A172 (cell line): Measurements from ENCODE around the gene OPCML. TPM values are rescaled to one million over a fixed set of nuclear protein-coding genes. Genes with fewer than 3 reads are reported as not detected.

Source experiments
- DNase-seq: peaks from one replicate; pipeline ENCODE4 v3.0.0-alpha.2; 2015; ENCODE audit warnings: low spot score
- total RNA-seq: library from RNA; depleted of rRNA; stranded (reverse); fragments of >200 nt; shearing (Covaris generic); gene quantifications from 2 replicates; pipeline ENCODE4 v1.2.3, GENCODE V29; 2014

The OPCML gene
- total RNA-seq, 1 experiment from 2014 or later: not detected

DNA sequence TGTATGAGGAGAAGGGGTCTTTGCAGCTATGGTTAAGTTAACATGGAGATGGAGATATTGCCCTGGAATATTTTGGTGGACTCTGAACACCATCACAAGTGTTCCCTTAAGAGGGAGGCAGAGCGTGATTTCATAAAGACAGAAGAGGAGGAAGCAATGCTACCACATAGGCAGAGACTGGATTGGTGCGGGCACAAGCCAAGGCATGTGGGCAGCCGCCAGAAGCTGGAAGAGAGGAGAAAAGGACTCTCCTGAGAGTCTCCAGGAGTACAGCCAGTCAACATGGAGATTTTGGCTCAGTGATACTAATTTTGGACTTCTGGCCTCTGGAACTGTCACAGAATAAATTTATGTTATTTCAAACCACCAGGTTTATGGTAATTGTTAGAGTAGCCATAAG is 231.6 kb downstream of the OPCML start:
- DNase-seq: no peak

GRCh38 chr11:133291780-133292179 is 240.5 kb downstream of the OPCML start:
- no peak for DNase-seq

- no peak for DNase-seq
These were observed 246.9 kb downstream of the OPCML start for GRCh38 chr11:133285359-133285758.

GRCh38 chr11:133284156-133284555 is 248.1 kb downstream of the OPCML start:
- no peak for DNase-seq

GRCh38 chr11:133277886-133278285 is 254.4 kb downstream of the OPCML start:
- no peak for DNase-seq

GRCh38 chr11:133271871-133272776 is 260.2 kb downstream of the OPCML start:
- no peak for DNase-seq

DNA sequence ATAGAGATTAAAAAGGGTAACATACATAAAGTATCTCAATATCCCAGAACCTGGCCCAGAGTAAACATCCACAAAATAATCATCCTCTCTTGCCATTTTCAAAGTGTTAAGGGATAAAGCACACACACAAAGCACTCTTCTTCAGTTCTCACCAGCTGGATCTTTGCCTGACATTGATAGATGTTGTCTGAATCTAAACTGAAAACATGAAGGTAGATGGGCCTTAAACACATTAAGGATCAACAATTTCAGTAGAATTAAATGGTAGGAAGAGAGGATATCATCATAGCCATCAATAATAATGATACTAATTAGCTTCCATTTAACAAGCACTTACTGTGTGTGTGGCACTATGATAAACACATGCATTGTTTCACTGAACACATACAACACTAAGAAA is 261.1 kb downstream of the OPCML start:
- no peak for DNase-seq

DNA sequence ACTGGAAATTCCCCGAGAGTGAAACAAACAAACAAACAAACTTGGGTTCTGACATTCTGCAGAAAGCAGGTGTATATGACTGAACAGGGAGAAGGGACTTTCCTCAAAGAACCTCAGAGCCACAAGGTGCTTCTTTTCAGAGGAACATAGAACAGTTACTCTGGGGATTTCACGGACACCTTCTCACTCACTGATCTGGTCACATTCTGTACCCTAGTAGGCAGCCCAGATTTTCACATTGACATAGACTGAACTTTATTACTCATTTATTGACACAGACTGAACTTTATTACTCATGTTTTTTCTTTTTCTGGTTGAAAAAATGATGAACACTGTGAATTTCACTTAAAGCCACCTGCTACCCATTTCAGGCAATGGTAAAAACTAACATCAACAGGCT is 263.0 kb downstream of the OPCML start:
- DNase-seq: no peak

DNA sequence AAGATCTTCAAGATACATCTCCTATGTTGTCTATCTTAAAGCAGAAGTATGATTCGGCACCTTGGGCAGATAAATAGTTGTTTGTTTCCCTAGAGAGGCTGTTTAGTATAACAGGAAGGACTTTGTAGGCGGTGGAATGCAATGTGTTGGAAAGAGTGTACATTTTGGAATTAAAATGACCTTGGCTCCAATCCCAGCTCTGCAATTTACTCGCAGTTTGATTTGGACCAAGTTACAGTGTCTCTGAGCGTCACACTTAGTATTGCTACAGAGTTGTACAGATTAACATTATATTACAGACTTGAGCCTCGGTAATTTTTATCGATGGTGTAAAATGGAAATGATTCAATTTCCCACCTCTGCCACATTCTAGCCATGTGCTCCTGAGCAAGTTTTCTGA is 265.3 kb downstream of the OPCML start:
- DNase-seq: no peak

DNA sequence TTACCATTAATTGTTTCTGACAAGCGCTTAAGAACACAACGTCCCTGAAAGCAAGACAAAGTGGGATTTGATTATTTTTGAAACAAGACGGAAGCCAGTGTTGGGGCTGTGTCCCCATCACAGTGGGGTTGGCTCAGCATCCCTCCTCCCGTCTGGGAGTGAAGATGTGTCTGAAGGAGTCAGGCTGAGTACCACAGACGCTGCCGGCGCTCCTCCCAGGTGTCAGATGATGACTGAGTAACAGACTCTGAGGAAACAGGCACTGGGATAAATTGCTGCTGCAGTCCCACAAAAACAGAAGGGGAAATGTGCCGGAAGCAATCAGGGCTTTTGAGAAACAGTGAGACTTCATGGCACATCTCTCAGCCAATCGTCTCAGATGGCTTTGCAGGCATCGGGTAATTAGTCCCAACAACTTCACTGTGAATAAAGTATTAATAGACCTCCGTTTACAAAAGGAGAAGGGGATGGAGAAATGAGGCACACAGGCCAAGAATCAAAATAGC is 266.7 kb downstream of the OPCML start:
- no peak for DNase-seq

DNA sequence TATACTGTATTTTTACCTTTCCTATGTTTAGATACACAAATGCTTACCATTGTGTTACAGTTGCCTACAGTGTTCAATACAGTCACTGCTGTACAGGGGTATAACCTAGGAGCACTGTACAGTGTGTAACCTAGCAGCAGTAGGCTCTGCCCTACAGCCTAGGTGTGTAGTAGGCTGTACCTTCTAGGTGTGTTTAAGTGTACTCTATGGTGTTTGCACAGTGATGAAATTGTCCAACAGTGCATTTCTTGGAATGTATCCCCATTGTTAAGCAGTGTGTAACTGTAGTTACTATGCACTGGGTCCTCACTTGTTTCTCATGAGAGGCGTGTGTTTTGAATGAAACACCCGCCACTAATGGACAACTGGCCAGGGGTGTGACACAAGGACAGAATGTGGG is 269.0 kb downstream of the OPCML start:
- no peak for DNase-seq

DNA sequence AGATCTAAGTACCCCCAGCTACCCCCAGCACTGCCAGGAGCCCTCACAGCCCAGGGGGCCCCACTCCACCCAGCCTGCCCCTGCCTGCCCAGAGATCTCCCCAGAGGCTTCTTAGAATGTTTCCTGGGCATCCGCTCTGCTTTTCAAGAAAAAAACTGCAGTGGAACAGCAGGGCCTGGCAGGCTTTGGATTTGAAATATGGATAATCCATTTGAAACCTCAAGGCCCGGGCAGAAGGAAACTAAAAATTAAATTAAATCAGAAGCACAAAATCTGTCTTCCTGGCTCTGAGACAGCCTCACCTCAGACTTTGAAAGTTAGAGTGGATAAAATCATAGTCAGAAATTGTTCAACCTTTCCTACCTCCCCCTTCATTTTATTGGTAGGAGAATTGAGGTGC is 273.6 kb downstream of the OPCML start:
- DNase-seq: no peak

GRCh38 chr11:133254601-133255000 is 277.7 kb downstream of the OPCML start:
- DNase-seq: no peak

- no peak for DNase-seq
These were observed 278.7 kb downstream of the OPCML start for GRCh38 chr11:133253570-133253969.

DNA sequence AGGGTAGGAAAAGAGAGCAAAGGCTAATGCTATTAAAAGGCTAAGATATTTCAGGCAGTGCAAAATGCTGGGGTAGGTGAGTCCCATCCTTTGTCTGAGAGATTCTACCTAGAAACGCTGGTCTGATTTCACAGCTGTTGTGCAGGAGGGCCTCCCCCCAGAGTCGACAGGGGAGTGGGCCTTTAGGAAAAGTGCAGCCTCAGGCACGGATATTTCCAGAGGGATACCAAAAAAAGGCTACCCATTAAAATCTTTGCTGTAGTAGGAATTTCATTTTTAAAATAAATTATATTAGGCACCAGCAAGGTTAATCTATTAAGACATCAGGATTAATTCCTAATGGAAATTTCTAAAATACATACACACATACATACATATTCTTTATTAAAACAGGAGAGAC is 280.5 kb downstream of the OPCML start:
- no peak for DNase-seq

- DNase-seq: no peak
These were observed 282.8 kb downstream of the OPCML start for GRCh38 chr11:133249530-133249929.

DNA sequence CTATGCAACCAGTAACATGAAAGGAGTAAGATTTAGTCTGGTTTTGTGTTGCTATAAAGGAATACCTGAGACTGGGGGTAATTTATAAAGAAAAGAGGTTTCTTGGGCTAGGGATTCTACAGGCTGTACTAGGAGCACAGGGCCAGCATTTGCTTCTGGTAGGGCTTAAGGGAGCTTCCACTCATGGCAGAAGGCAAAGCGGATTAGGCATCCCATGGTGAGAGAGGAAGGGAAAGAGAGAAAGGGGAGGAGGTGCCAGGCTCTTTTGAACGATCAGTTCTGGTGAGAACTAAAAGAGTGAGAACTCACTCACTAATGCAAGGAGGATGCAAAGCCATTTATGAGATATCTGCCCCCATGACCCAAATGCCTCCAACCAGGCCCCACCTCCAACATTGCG is 283.2 kb downstream of the OPCML start:
- DNase-seq: no peak

DNA sequence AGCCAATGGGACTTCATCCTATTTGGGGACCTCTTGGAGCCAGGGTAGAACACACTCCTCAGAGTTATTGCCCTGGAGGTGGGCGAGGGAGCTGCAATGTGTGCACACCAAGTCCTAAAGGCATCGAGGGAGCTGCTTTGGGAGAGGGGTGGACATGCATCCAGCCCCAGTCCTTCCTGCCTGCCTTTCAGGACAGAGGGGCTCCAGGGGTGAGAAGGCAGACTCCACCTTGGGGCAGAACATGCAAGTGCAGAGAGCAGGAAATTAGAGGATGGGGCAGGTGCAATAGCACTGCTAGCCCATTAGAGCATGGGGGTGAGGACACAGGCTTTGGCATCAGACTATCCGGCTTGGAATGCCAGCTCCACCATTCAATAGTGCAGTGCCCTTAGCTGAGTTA is 288.5 kb downstream of the OPCML start:
- DNase-seq: no peak

- no peak for DNase-seq
These were observed 291.2 kb downstream of the OPCML start for GRCh38 chr11:133240908-133241655.

DNA sequence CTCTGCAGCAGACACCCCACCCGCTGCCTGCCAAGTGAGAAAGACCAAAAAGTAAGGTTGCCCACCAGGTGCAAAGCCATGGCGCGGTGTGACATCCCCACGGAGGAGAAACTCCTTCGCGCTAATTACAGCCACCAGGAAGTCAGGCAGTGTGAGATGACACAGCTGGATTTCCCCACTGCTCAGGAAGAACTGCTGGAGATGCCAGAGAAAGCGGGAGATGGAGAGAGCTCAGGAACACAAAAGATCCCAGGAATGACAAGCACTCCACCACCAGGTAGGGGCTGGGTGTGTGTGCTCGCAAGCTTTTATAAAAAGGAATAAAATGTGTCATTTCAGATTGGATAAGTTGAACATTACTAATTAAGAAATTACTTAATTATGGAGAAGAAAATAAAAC is 292.7 kb downstream of the OPCML start:
- no peak for DNase-seq

- no peak for DNase-seq
These were observed 293.8 kb downstream of the OPCML start for GRCh38 chr11:133238495-133238894.

GRCh38 chr11:133238027-133238426 is 294.3 kb downstream of the OPCML start:
- DNase-seq: no peak

- DNase-seq: no peak
These were observed 296.9 kb downstream of the OPCML start for GRCh38 chr11:133235381-133235780.
